GM10248 (cell line): ENCODE data around the gene RPL26.
"Not testable (repeated sequence)": the region's sequence is repeated elsewhere in the genome, so short reads cannot be mapped to it uniquely, and the experiment has no call there.

Experiments
- CTCF ChIA-PET: fragments of 300-600 bp; sonication (Branson Sonifier 250); formaldehyde crosslinking; extraction: SDS; loops from one replicate; lab custom pipeline; 2021; ENCODE audit warnings: antibody characterized with exemption; lab: Yijun Ruan, JAX
- POLR2A ChIA-PET: fragments of 350-650 bp; sonication (Branson Sonifier 250); formaldehyde crosslinking; extraction: SDS; loops from one replicate; lab custom pipeline; 2020; ENCODE audit warnings: antibody characterized with exemption; lab: Yijun Ruan, JAX
- DNase-seq: peaks from one replicate; pipeline ENCODE4 v3.0.0; 2012; ENCODE audit errors: extremely low spot score
- TF ChIP-seq, protein P1 (sequence below): IDR thresholded peaks from 2 replicates; pipeline ENCODE4 v1.5.1; 2012; ENCODE audit warnings: mild to moderate bottlenecking, low read depth; ENCODE audit errors: extremely low read depth, missing control alignments, control extremely low read depth

RPL26 gene

DNA sequence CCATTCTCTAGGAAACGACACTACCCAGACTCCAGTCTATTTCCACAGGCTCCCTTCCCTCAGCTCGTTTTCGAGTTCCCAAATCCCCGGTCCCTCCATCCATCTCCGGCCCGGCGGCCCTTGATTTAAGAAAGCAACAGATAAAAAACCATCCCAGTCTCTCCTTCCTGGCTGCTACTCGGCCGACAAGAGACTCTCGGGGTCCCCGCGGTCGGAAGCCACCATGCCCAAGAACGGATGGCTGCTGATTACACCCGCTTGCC, 182 bp downstream of the RPL26 start:
- ChIA-PET CTCF (interaction anchor here (0.8 to 1.6 kb wide), 5 partner anchors 21 to 308 kb away, joined by 3 to 5 read pairs (median 4); partner anchors contain the start of gene SLC25A35), POLR2A (interaction anchor here (1.7 kb wide), 1 partner anchor 12 kb away, joined by 4 read pairs; no protein-coding TSS in a partner anchor)
- TF ChIP-seq, protein P1, sequence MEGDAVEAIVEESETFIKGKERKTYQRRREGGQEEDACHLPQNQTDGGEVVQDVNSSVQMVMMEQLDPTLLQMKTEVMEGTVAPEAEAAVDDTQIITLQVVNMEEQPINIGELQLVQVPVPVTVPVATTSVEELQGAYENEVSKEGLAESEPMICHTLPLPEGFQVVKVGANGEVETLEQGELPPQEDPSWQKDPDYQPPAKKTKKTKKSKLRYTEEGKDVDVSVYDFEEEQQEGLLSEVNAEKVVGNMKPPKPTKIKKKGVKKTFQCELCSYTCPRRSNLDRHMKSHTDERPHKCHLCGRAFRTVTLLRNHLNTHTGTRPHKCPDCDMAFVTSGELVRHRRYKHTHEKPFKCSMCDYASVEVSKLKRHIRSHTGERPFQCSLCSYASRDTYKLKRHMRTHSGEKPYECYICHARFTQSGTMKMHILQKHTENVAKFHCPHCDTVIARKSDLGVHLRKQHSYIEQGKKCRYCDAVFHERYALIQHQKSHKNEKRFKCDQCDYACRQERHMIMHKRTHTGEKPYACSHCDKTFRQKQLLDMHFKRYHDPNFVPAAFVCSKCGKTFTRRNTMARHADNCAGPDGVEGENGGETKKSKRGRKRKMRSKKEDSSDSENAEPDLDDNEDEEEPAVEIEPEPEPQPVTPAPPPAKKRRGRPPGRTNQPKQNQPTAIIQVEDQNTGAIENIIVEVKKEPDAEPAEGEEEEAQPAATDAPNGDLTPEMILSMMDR = no peak
- DNase-seq = no peak

DNA sequence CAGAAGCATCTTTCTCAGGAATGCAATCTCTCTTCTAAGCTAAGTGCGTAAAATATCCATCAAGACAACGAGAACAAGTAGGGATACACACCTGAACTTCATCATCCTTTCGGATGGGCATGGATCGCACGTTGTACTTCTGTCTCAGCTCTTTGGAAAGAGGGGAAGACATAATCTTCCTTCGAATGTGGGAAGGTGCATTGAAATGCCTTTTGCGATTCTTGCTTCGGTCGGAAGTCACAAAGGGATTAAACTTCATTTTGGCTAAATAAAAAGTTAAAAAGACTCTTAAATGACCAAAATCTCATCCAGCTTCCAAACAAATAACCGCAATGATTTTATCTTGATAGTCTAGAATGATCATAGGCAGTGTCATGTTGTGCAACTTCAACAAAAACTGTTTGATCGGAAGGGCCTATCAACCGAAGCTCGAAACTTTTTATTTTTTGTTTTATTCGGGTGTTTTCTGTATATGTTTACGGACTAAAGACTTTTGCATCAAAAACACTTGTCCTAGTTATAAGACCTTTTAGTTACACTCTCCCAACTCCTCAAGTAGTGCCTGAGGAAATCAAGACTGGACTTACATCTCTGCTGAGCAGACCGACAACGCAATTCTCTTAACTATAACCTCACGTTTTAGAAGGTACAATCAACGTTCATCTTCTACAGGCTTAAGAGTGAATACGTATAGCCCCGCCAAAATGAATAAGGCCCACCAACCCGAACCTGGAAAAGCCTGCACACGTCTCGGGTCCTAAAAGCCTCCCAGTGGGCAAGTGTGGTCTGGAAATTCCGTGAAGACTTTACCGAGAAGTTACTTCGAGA, 727 bp downstream of the RPL26 start:
- CTCF ChIA-PET = interaction anchor here (0.6 to 1.6 kb wide), 8 partner anchors 17 to 308 kb away, joined by 3 to 5 read pairs (median 4); partner anchors contain the start of gene SLC25A35
- DNase-seq = no peak
- TF ChIP-seq, protein P1 = no peak
- POLR2A ChIA-PET = interaction anchor here (0.6 to 1.7 kb wide), 4 partner anchors 12 to 897 kb away, joined by 3 to 6 read pairs (median 4); no protein-coding TSS in a partner anchor

DNA sequence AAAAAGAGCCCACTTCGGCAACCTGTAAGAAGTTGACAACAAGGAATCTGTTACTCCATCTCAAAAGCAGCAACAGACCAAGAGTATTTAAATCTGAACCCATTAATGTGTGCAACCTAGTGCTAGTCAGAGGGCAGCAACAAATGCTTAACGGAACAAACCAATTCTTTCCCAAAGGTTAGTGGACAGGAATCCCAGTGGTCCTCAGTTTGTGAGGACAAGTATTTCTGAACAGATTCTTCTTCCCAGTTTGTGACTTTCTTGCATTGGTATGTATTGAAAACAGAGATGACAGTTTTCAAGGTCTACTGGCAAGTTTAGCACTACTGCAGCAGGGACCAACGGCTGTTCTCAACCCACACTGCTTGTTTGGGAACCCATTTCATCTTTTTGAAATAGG, 2.9 kb downstream of the RPL26 start:
- TF ChIP-seq, protein P1 = no peak
- ChIA-PET POLR2A (no interaction called here), CTCF (no interaction called here)
- no peak for DNase-seq

DNA sequence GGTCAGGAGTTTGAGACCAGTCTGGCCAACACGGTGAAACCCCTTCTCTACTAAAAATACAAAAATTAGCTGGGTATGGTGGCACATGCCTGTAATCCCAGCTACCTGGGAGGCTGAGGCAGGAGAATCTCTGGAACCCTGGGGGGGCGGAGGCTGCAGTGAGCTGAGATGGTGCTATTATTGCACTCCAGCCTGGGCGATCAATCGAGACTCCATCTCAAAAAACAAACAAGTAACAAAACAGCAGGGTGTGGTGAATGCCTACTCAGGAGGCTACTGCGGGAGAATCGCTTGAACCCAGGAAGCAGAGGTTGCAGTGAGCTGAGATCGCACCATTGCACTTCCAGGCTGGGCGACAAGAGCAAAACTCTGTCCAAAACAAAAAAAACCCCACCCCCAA, 4.9 kb downstream of the RPL26 start:
- POLR2A ChIA-PET, DNase-seq: not testable (repeated sequence)
- CTCF ChIA-PET = interaction anchor here (2.8 kb wide), 1 partner anchor 17 kb away, joined by 18 read pairs; no protein-coding TSS in a partner anchor

DNA sequence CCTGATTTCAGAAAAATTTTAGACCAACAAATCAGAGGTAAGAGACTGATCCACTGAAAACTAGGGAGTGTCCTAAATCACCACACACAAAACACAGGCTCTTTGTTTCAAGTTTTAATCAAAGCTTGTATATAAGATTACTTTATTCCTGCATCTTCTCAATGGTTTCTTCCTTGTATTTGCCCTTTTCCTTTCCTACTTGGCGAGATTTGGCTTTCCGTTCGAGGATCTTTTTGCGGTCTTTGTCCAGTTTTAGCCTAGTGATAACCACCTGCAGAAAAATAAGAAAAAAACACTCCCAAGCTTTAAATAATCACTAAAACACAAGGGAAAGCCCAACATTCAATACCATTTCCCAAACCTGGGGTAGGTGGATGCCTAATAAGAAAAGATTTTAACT, 5.6 kb downstream of the RPL26 start:
- TF ChIP-seq, protein P1 = no peak
- CTCF ChIA-PET = interaction anchor here (1.0 to 2.8 kb wide), 8 partner anchors 16 to 408 kb away, joined by 3 to 18 read pairs (median 4); no protein-coding TSS in a partner anchor
- no peak for DNase-seq
- POLR2A ChIA-PET = no interaction called here

DNA sequence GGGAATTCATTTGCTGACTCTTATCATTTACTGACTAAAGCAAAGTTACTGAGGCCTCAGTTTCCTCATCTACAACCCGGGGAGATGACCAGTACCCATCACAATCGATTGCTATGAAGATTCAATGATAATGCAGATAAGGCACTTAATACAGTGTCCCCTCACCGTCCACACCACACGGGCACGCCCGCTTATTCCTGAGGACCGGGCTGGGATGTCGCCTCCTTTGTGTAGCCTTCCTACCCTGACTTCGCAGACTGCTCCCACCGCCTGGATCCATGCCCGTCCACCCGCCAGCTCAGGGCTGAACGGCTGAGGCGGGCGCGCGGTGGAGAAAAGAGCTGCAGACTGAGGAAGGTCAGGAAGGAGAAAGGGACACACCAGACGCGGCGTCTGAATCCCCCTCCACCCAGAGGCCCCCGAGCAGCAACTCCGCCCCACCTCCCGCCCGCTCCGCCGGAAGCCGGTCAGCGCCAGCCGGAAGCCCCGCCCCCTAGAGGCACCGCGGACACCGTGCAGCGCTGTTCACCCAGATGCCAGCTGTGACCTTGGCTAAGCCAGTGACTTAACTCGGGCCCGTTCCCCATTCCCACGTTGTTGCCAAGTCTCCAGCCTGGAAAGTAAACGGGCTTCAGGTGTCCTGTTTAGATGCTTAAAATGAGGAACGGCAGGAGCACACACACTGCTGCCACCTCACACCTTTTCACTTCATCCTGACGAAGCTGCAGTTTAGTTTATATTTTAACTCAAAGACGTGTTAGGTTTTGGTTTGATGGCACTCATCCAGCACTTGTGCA, 6.5 kb downstream of the RPL26 start, which contains the start of gene KRABD2:
KRABD2 (minus strand) TSS at position 434 of the 797 bp plus-strand sequence.
- POLR2A ChIA-PET = interaction anchor here (0.6 kb wide), 1 partner anchor 213 kb away, joined by 3 read pairs; no protein-coding TSS in a partner anchor
- TF ChIP-seq, protein P1 = peak; percentile 66
- DNase-seq = peak; percentile 97
- CTCF ChIA-PET = interaction anchor here (0.5 to 2.8 kb wide), 16 partner anchors 14 to 431 kb away, joined by 3 to 18 read pairs (median 4); no protein-coding TSS in a partner anchor
